GM12878 (cell line): ENCODE results near the gene LAMC3. TPM values are rescaled to one million over a fixed set of nuclear protein-coding genes. Genes with fewer than 3 reads are reported as not detected.
A peak's percentile ranks its signal among the peaks of the same experiment; 100 is the strongest.

Experiments used
- ATAC-seq: fragments of 200-7000 bp; cut with Tn5 transposase; 3 replicates; pipeline ENCODE4 v1.9.1; 2020; ENCODE audit warnings: mild to moderate bottlenecking, moderate library complexity
- Bru-seq: library from RNA; stranded (reverse); fragments of 400-500 nt; gene quantifications from one replicate; lab custom pipeline; 2021; lab: Mats Ljungman, UMichigan
- BruChase-seq, 2 experiments: library from RNA; stranded (reverse); fragments of 400-500 nt; gene quantifications; one replicate each; lab custom pipeline; 2021; lab: Mats Ljungman, UMichigan
- BruUV-seq: library from RNA; stranded (reverse); fragments of 400-500 nt; replicated peaks from 2 replicates; lab custom pipeline; 2021; lab: Mats Ljungman, UMichigan
- CTCF ChIA-PET: fragments of 300-600 bp; sonication (Branson Sonifier 250); formaldehyde crosslinking; extraction: SDS; loops from one replicate; lab custom pipeline; 2021; ENCODE audit warnings: inconsistent platforms; lab: Yijun Ruan, JAX
- POLR2A ChIA-PET: fragments of 350-600 bp; formaldehyde crosslinking; extraction: SDS; loops from one replicate; lab custom pipeline; 2021; ENCODE audit warnings: inconsistent platforms; lab: Charles Lee
- RAD21 ChIA-PET: fragments of 300-600 bp; sonication (Branson Sonifier 250); formaldehyde crosslinking; loops from one replicate; lab custom pipeline; 2023; ENCODE audit warnings: antibody characterized with exemption; ENCODE audit not compliant: unreplicated experiment; lab: Charles Lee
- SMC1A ChIA-PET: fragments of 300-600 bp; sonication (Branson Sonifier 250); formaldehyde crosslinking; loops from one replicate; lab custom pipeline; 2023; ENCODE audit not compliant: unreplicated experiment, uncharacterized antibody; lab: Charles Lee
- DNase-seq: peaks from one replicate; pipeline ENCODE4 v3.0.0-alpha.2; 2011; ENCODE audit warnings: low read depth, low spot score
- FAIRE-seq: peaks from 3 replicates; lab custom pipeline; 2011; peaks lifted over from hg19 to GRCh38; lab: Jason Lieb, UNC
- H2AFZ ChIP-seq: 2 replicates; pipeline ENCODE4 v1.6.0; 2011; ENCODE audit warnings: low read depth, low read length, control low read depth; ENCODE audit not compliant: control insufficient read depth
- H3K27ac ChIP-seq: 2 replicates; pipeline ENCODE4 v1.5.1; 2011; ENCODE audit warnings: control low read depth; ENCODE audit not compliant: control insufficient read depth, insufficient read depth
- H3K27me3 ChIP-seq, 2 experiments: replicated peaks in 1 of 2; 2 replicates each; pipeline versions ENCODE4 v1.6.0 to v1.6.1; 2011; ENCODE audit warnings: low read length in 1 of 2; ENCODE audit not compliant: control insufficient read depth in 2 of 2, insufficient read depth in 2 of 2
- H3K36me3 ChIP-seq, 2 experiments: 2 replicates each; pipeline ENCODE4 v1.5.1; 2011; ENCODE audit warnings: low read length in 1 of 2; ENCODE audit not compliant: control insufficient read depth in 2 of 2, insufficient read depth in 2 of 2
- H3K4me1 ChIP-seq: 2 replicates; pipeline ENCODE4 v1.6.1; 2011; ENCODE audit warnings: mild to moderate bottlenecking, low read length, moderate library complexity, mixed read lengths; ENCODE audit not compliant: control insufficient read depth, insufficient read depth
- H3K4me2 ChIP-seq: 2 replicates; pipeline ENCODE4 v1.6.0; 2011; ENCODE audit warnings: control low read depth; ENCODE audit not compliant: control insufficient read depth, insufficient read depth
- H3K4me3 ChIP-seq: fragments of 200-600 bp; sonication (generic); 2 replicates; pipeline ENCODE4 v1.5.1; 2016
- H3K79me2 ChIP-seq: 2 replicates; pipeline ENCODE4 v1.6.0; 2011; ENCODE audit warnings: low read length; ENCODE audit not compliant: control insufficient read depth, insufficient read depth
- H3K9ac ChIP-seq: 2 replicates; pipeline ENCODE4 v1.8.0; 2011; ENCODE audit warnings: low read length, control low read depth, mixed read lengths; ENCODE audit not compliant: control insufficient read depth, insufficient read depth
- H3K9me3 ChIP-seq: replicated peaks from 3 replicates; pipeline ENCODE4 v1.5.1; 2011; ENCODE audit warnings: mild to moderate bottlenecking, low read length; ENCODE audit not compliant: control insufficient read depth, insufficient read depth
- H4K20me1 ChIP-seq: 2 replicates; pipeline ENCODE4 v1.6.0; 2011; ENCODE audit not compliant: control insufficient read depth, insufficient read depth
- GABPA ChIP-seq: IDR thresholded peaks from 2 replicates; pipeline ENCODE4 v1.6.1; 2014; ENCODE audit warnings: antibody characterized with exemption, low read depth, mild to moderate bottlenecking, inconsistent platforms
- WGBS: methylation state at CpG from one replicate; pipeline ENCODE4 v1.1.6; 2016; ENCODE audit warnings: low lambda C conversion rate; ENCODE audit not compliant: insufficient replicate concordance, insufficient coverage; ENCODE audit errors: missing lambda C conversion rate; 5-methylcytosine and 5-hydroxymethylcytosine counted together
- in situ Hi-C: fragments of 300-500 bp; cut with MboI; formaldehyde crosslinking; loops from 9 replicates; pipeline ENCODE4 v1.14.3; 2018; ENCODE audit warnings: mixed read lengths
- intact Hi-C: fragments of 100-400 bp; cut with micrococcal nuclease; formaldehyde crosslinking; loops from one replicate; pipeline ENCODE4 v1.14.2; 2022; ENCODE audit not compliant: unreplicated experiment
- long read RNA-seq, 2 experiments: library from polyadenylated mRNA; unstranded; transcript quantifications; one replicate each; pipeline ENCODE4 v2.0.0, GENCODE V29; 2019 to 2020
- polyA minus RNA-seq, 3 experiments: library from RNA; depleted of rRNA, polyadenylated mRNA; stranded (reverse); fragments of >200 nt; gene quantifications; 2 replicates each; pipeline ENCODE4 v1.2.3, GENCODE V29; 2011
- polyA plus RNA-seq, 11 experiments: library from polyadenylated mRNA; depleted of rRNA in 4 of 11; unstranded in 6 of 11; stranded (reverse) in 5 of 11; fragments of >200 nt; fragmentation: Nextera tagmentation in 4 of 11; fragmentation: Illumina TruSeq in 1 of 11; extraction: Ambion mirVana in 4 of 11; extraction: Trizol in 1 of 11; gene quantifications; 1 replicate in 1 of 11; 2 replicates in 10 of 11; pipeline versions ENCODE4 v1.2.1 to v1.2.3, GENCODE V29; 2011 to 2016; ENCODE audit warnings: inconsistent platforms in 2 of 11, missing spikeins in 2 of 11, low read depth in 1 of 11
- total RNA-seq, 4 experiments: library from RNA; depleted of rRNA in 3 of 4; stranded (reverse); fragments of >200 nt in 3 of 4; fragmentation: Illumina TruSeq in 1 of 4; extraction: Trizol in 1 of 4; gene quantifications; 2 replicates each; pipeline versions ENCODE4 v1.2.1 to v1.2.3, GENCODE V29; 2013 to 2021
- TF ChIP-seq, protein P1 (sequence below), 3 experiments: IDR thresholded peaks in 2 of 3; conservative IDR thresholded peaks in 1 of 3; 2 replicates each; pipeline ENCODE4 v1.5.1; 2011; ENCODE audit warnings: low read depth in 3 of 3, low read length in 3 of 3, mild to moderate bottlenecking in 3 of 3, control low read depth in 2 of 3, moderate library complexity in 2 of 3, inconsistent platforms in 1 of 3, mixed read lengths in 1 of 3; ENCODE audit not compliant: control insufficient read depth in 2 of 3, insufficient read depth in 1 of 3; ENCODE audit errors: extremely low read depth in 1 of 3

Gene LAMC3
- total RNA-seq (2013; cell fraction: nucleolus; rRNA removed): not detected in 2 replicates
- under 0.01 TPM in 1 of 2 replicates, not detected in the other for total RNA-seq (2014; rRNA removed)
- total RNA-seq (2014; rRNA removed; fragmentation: Illumina TruSeq; extraction: Trizol): not detected in 2 replicates
- total RNA-seq (2021): 0.08 TPM in 1 of 2 replicates, not detected in the other
- polyA plus RNA-seq (2011; ENCODE audit: low read depth): not detected
- polyA plus RNA-seq (2011; rRNA removed): not detected in 2 replicates
- polyA plus RNA-seq (2011; cell fraction: cytosol; rRNA removed): 0.02 TPM in 1 of 2 replicates, not detected in the other
- 0.03 TPM in 1 of 2 replicates, not detected in the other for polyA plus RNA-seq (2011; cell fraction: nucleus; rRNA removed)
- polyA plus RNA-seq (2012): not detected in 2 replicates
- polyA plus RNA-seq (2014; fragmentation: Illumina TruSeq; extraction: Trizol): not detected in 2 replicates
- polyA plus RNA-seq (2014; fragmentation: Nextera tagmentation; extraction: Ambion mirVana): not detected
- polyA plus RNA-seq (2014; rRNA removed): not detected in 2 replicates
- polyA plus RNA-seq (2016; fragmentation: Nextera tagmentation; extraction: Ambion mirVana): not detected
- not detected in 2 replicates for polyA minus RNA-seq (2011; rRNA and poly(A)+ RNA removed)
- not detected in 2 replicates for polyA minus RNA-seq (2011; cell fraction: cytosol; rRNA and poly(A)+ RNA removed)
- not detected in 2 replicates for polyA minus RNA-seq (2011; cell fraction: nucleus; rRNA and poly(A)+ RNA removed)
- Bru-seq, nascent RNA: percentile 6 among the genes with signal in this experiment
- BruChase-seq, experiment 1, labeled RNA remaining after a 6-hour chase: percentile 2 among the genes with signal in this experiment
- percentile 1 among the genes with signal in this experiment for BruChase-seq, experiment 2, labeled RNA remaining after a 2-hour chase
- long read RNA-seq, experiment 1: 0 reads
- long read RNA-seq, experiment 2: 0 reads

DNA sequence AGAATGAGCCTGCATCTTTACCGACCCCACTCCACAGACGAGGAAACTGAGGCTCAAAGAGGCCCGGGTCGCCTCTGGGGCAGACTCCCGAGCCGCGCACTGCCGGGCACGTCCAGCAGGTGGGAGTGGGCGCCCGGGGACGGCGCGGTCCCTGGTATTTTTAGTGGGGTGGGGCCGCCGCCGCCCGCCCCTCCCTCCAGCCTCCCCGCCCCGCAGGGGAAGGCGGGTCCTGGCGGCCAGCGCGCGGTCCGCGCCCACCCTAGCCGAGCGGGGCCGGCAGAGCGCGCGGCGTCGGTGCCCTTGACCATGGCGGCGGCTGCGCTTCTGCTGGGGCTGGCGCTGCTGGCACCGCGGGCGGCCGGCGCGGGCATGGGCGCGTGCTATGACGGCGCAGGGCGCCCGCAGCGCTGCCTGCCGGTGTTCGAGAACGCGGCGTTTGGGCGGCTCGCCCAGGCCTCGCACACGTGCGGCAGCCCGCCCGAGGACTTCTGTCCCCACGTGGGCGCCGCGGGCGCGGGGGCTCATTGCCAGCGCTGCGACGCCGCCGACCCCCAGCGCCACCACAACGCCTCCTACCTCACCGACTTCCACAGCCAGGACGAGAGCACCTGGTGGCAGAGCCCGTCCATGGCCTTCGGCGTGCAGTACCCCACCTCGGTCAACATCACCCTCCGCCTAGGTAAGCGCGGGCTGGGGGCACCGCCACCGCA lies at the start of gene LAMC3:
Gene LAMC3, plus strand, starts transcription at position 266 of the 710 bp plus-strand sequence. Its CDS starts 41 bp downstream, at position 307.
- H3K36me3 ChIP-seq: no peaks in the 10 kb centered on the region
- ATAC-seq: no peak
- H3K27ac ChIP-seq: no peak within 1 kb of the TSS
- H3K4me2 ChIP-seq: no peak within 1 kb of the TSS
- H3K79me2 ChIP-seq: no peaks in the 10 kb centered on the region
- TF ChIP-seq, protein P1, sequence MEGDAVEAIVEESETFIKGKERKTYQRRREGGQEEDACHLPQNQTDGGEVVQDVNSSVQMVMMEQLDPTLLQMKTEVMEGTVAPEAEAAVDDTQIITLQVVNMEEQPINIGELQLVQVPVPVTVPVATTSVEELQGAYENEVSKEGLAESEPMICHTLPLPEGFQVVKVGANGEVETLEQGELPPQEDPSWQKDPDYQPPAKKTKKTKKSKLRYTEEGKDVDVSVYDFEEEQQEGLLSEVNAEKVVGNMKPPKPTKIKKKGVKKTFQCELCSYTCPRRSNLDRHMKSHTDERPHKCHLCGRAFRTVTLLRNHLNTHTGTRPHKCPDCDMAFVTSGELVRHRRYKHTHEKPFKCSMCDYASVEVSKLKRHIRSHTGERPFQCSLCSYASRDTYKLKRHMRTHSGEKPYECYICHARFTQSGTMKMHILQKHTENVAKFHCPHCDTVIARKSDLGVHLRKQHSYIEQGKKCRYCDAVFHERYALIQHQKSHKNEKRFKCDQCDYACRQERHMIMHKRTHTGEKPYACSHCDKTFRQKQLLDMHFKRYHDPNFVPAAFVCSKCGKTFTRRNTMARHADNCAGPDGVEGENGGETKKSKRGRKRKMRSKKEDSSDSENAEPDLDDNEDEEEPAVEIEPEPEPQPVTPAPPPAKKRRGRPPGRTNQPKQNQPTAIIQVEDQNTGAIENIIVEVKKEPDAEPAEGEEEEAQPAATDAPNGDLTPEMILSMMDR (IDR thresholded peaks at IDR 0.05 in 2 of 3, conservative IDR thresholded peaks at IDR 0.05 in 1 of 3; ENCODE audit: control insufficient read depth in 2 of 3, extremely low read depth in 1 of 3, insufficient read depth in 1 of 3, low read depth in 3 of 3, low read length in 3 of 3): 0 out of 6 replicates have a peak, but pooled peaks of 1 of the 3 experiments have one; percentile 11
- no peak for TF ChIP-seq GABPA
- ChIA-PET RAD21 (no interaction called here), CTCF (no interaction called here), SMC1A (no interaction called here), POLR2A (no interaction called here)
- no peak within 1 kb of the TSS for H2AFZ ChIP-seq
- in situ Hi-C loops (no loop called here), intact Hi-C loops (no loop called here)
- H3K4me1 ChIP-seq: no peaks in the 10 kb centered on the region
- H3K9me3 ChIP-seq: no peaks in the 10 kb centered on the region
- no TSS peak for BruUV-seq
- no peak for DNase-seq
- no peak for FAIRE-seq
- WGBS: 56% methylated on average over 57 of the region's 88 CpGs
- H4K20me1 ChIP-seq: no peaks in the 10 kb centered on the region
- H3K9ac ChIP-seq: no peak within 1 kb of the TSS
- H3K4me3 ChIP-seq: no peak within 1 kb of the TSS
- H3K27me3 ChIP-seq: peaks cover 0 to 2% of the 10 kb centered on the region in 2 experiments; a peak in 3 of 4 replicates
